Measurements from ENCODE around the gene RAB2B.

The RAB2B gene

DNA sequence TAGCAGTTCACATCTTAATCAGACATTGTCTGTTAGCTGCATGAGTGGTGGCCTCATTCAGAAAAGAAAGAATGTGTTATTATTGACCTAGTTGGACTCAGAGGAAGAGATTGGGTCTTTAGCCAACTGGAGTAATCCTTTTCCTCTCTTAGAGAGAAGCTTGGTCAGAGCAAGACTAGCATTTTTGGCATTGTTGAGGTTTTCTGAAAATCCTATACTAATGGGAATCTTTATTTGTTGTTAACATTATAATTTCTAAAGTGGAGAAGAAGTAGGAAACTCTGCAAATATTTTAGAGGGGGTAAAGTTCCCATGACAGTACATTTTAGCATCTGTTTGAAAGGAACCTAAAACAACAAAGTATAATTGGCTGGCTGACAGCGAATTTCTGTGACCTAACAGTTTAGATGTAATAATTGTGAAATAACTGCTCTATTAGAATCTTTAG lies 9.9 kb upstream of the RAB2B start:
- H3K36me3 ChIP-seq (ENCODE audit: insufficient read depth, low read length): peaks cover 52% of the 10 kb centered on the region
- ATAC-seq (ENCODE audit: insufficient read depth, low read depth): no peak

GRCh38 chr14:21476523-21476924 lies 235 bp downstream of the RAB2B start:
- Histone ChIP-seq H3K4me2 (ENCODE audit: insufficient read depth, low read length) (peak overlapping the region; percentile 64), H3K9ac (ENCODE audit: low read depth, low read length) (peak overlapping the region; percentile 52), H4K20me1 (ENCODE audit: insufficient read depth, low read length) (no peaks in the 10 kb centered on the region; the same call in 1 of the 2 replicates), H3K79me2 (ENCODE audit: insufficient read depth, low read length) (peaks cover 51% of the 10 kb centered on the region), H2AFZ (ENCODE audit: low read depth, low read length) (peak overlapping the region; percentile 51), H3K27me3 (ENCODE audit: insufficient read depth, low read length, poor library complexity) (no peaks in the 10 kb centered on the region), H3K4me3 (ENCODE audit: low read depth in 1 of 2, low read length in 2 of 2) (peak overlapping the region; percentile 43 to 81; a peak in 3 of 4 replicates), H3K4me1 (ENCODE audit: insufficient read depth, low read length) (peaks cover 30% of the 10 kb centered on the region), H3K9me3 (ENCODE audit: insufficient read depth, low read length, severe bottlenecking) (no peaks in the 10 kb centered on the region), H3K36me3 (ENCODE audit: insufficient read depth, low read length) (peaks cover 13% of the 10 kb centered on the region), H3K27ac (ENCODE audit: low read length) (peak overlapping the region; percentile 70)
- peak; percentile 52 for ATAC-seq (ENCODE audit: insufficient read depth, low read depth)
- DNase-seq: no peak
- TF ChIP-seq EZH2 (IDR thresholded peaks at IDR 0.05; ENCODE audit: borderline replicate concordance, low read depth, low read length, severe bottlenecking) (no peak), CTCF (IDR thresholded peaks at IDR 0.05; ENCODE audit: borderline replicate concordance, extremely low read depth, low read length, poor library complexity, severe bottlenecking) (no peak)

More for the DNA sequence above, 9.9 kb upstream of the RAB2B start:
- H3K9ac ChIP-seq (ENCODE audit: low read depth, low read length): no peak overlapping the region
- H3K27ac ChIP-seq (ENCODE audit: low read length): no peak overlapping the region
- DNase-seq: no peak
- H3K79me2 ChIP-seq (ENCODE audit: insufficient read depth, low read length): peaks cover 42% of the 10 kb centered on the region
- H2AFZ ChIP-seq (ENCODE audit: low read depth, low read length): no peak overlapping the region
- H3K4me3 ChIP-seq (ENCODE audit: low read depth in 1 of 2, low read length in 2 of 2): no peak overlapping the region
- no peak overlapping the region for H3K4me2 ChIP-seq (ENCODE audit: insufficient read depth, low read length)
- no peaks in the 10 kb centered on the region for H3K4me1 ChIP-seq (ENCODE audit: insufficient read depth, low read length)
- 0 out of 2 replicates have a peak, but pooled peaks cover 7% of the 10 kb centered on the region for H4K20me1 ChIP-seq (ENCODE audit: insufficient read depth, low read length)
- no peak for TF ChIP-seq EZH2 (IDR thresholded peaks at IDR 0.05; ENCODE audit: borderline replicate concordance, low read depth, low read length, severe bottlenecking)
- TF ChIP-seq CTCF (IDR thresholded peaks at IDR 0.05; ENCODE audit: borderline replicate concordance, extremely low read depth, low read length, poor library complexity, severe bottlenecking): no peak
- no peaks in the 10 kb centered on the region for H3K27me3 ChIP-seq (ENCODE audit: insufficient read depth, low read length, poor library complexity)
- H3K9me3 ChIP-seq (ENCODE audit: insufficient read depth, low read length, severe bottlenecking): no peaks in the 10 kb centered on the region

DNA sequence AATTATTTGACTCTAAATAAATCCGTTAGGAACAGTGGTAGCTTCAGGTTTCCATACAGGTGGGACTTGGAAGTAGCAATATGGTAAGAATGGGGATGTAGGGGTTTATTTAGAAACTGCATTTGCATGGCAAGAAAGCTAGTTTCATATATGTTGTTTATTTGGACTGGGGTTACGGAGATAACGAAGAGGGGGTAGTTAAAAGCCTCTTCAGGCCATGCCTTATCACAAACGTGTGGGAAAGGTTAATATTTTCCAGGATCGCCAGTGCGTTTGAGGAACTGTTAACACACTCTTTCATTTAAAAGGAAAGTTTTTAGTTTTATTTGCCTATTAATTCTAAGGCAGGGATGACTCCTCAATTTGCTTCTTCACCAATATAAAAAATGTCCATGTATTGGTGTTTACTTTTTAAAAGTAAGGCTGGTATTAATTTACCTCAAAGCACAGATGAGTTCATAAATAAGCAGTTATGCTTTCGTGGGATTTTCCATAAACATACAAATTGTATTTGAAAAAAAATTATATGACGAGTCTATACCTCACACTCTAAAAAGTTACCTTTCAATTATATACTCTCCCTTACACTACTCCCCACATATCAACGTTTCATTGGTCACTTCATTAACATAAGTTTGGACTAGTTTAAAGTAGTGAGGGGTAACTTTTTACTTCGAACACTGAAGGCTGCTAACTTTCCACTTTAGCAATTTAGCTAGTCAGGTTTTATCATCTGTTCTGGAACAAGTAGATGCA lies 814 bp downstream of the RAB2B start:
- no peak for TF ChIP-seq CTCF (IDR thresholded peaks at IDR 0.05; ENCODE audit: borderline replicate concordance, extremely low read depth, low read length, poor library complexity, severe bottlenecking)
- TF ChIP-seq EZH2 (IDR thresholded peaks at IDR 0.05; ENCODE audit: borderline replicate concordance, low read depth, low read length, severe bottlenecking): no peak
- no peaks in the 10 kb centered on the region; the same call in 1 of the 2 replicates for H4K20me1 ChIP-seq (ENCODE audit: insufficient read depth, low read length)
- H3K4me1 ChIP-seq (ENCODE audit: insufficient read depth, low read length): peaks cover 30% of the 10 kb centered on the region
- H3K4me2 ChIP-seq (ENCODE audit: insufficient read depth, low read length): peak overlapping the region; percentile 64
- peak overlapping the region; percentile 51 for H2AFZ ChIP-seq (ENCODE audit: low read depth, low read length)
- peaks cover 47% of the 10 kb centered on the region for H3K79me2 ChIP-seq (ENCODE audit: insufficient read depth, low read length)
- no peak for ATAC-seq (ENCODE audit: insufficient read depth, low read depth)
- H3K27me3 ChIP-seq (ENCODE audit: insufficient read depth, low read length, poor library complexity): no peaks in the 10 kb centered on the region
- peak overlapping the region; percentile 52 for H3K9ac ChIP-seq (ENCODE audit: low read depth, low read length)
- peak overlapping the region; percentile 70 for H3K27ac ChIP-seq (ENCODE audit: low read length)
- no peak for DNase-seq
- H3K36me3 ChIP-seq (ENCODE audit: insufficient read depth, low read length): peaks cover 8% of the 10 kb centered on the region
- H3K9me3 ChIP-seq (ENCODE audit: insufficient read depth, low read length, severe bottlenecking): no peaks in the 10 kb centered on the region
- peak overlapping the region; percentile 43 to 81; a peak in 3 of 4 replicates for H3K4me3 ChIP-seq (ENCODE audit: low read depth in 1 of 2, low read length in 2 of 2)
